OCI-LY1 (cell line): ENCODE measurements around the gene HOXD8.

ENCODE experiments used
- EZH2 ChIP-seq: fragments of 200-600 bp; sonication (generic), shearing (Covaris generic); IDR thresholded peaks from 2 replicates; pipeline ENCODE4 v1.8.0; 2017; ENCODE audit warnings: borderline replicate concordance, mixed run types, mild to moderate bottlenecking, antibody characterized with exemption, low read length, moderate library complexity, mixed read lengths
- TF ChIP-seq, protein P1 (sequence below): fragments of 200-600 bp; sonication (generic), shearing (Covaris generic); IDR thresholded peaks from 2 replicates; pipeline ENCODE4 v1.5.1; 2017; ENCODE audit warnings: mild to moderate bottlenecking, antibody characterized with exemption, low read length, moderate library complexity, mixed read lengths

DNA sequence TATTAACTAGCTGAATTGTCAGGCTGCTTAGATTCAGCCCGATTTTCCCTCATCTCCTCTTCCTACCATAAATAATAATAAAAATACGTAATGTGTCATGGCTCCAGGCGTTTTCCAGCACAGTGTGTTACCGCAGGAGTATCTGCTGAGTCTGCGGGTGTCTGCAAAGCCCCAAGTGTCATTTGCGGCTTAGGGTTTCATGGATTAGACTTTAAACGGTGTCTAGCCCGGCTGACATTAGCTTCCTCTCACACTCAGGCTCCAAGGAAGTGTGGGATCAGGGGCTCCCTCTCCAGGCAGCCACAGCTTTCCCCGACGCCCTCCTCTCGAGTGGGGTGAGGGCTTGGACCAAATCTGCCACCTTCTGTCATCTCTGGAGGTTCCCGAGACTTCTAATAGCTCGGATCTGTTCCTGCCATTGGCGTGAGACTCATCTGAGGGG is 44.9 kb downstream of the HOXD8 start:
- TF ChIP-seq, protein P1, sequence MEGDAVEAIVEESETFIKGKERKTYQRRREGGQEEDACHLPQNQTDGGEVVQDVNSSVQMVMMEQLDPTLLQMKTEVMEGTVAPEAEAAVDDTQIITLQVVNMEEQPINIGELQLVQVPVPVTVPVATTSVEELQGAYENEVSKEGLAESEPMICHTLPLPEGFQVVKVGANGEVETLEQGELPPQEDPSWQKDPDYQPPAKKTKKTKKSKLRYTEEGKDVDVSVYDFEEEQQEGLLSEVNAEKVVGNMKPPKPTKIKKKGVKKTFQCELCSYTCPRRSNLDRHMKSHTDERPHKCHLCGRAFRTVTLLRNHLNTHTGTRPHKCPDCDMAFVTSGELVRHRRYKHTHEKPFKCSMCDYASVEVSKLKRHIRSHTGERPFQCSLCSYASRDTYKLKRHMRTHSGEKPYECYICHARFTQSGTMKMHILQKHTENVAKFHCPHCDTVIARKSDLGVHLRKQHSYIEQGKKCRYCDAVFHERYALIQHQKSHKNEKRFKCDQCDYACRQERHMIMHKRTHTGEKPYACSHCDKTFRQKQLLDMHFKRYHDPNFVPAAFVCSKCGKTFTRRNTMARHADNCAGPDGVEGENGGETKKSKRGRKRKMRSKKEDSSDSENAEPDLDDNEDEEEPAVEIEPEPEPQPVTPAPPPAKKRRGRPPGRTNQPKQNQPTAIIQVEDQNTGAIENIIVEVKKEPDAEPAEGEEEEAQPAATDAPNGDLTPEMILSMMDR, result no peak
- TF ChIP-seq EZH2, result no peak
